ENCODE measurements around the gene MT2A. TPM values are rescaled to one million over a fixed set of nuclear protein-coding genes. Genes with fewer than 3 reads are reported as not detected.
A peak's percentile ranks its signal among the peaks of the same experiment; 100 is the strongest.

Gene MT2A
- total and polyA plus RNA-seq, 2 of the 13 experiments (the other 11 are each of a cell fraction or from before 2014, with no cell fraction given) = 135 to 371 TPM

GRCh38 chr16:56607109-56607618, 1.2 kb upstream of the MT2A start (continued):
- TF ChIP-seq ZNF580 (CRISPR knock-in tag; IDR thresholded peaks at IDR 0.05; ENCODE audit: borderline replicate concordance, low read depth) (peak; percentile 55; the same call in 1 of the 2 replicates), U2AF2 (IDR thresholded peaks at IDR 0.05; ENCODE audit: low read depth, low read length) (no peak), ZBTB39 (CRISPR knock-in tag; IDR thresholded peaks at IDR 0.05) (no peak), TEAD3 (CRISPR knock-in tag; optimal IDR thresholded peaks at IDR 0.05; ENCODE audit: borderline replicate concordance) (peak; percentile 81), ZNF124 (CRISPR knock-in tag; IDR thresholded peaks at IDR 0.05) (peak; percentile 50), MYNN (CRISPR knock-in tag; IDR thresholded peaks at IDR 0.05; ENCODE audit: low read depth) (no peak), ZMYM2 (CRISPR knock-in tag; IDR thresholded peaks at IDR 0.05) (peak; percentile 51; the same call in 1 of the 2 replicates), IRF9 (CRISPR knock-in tag; IDR thresholded peaks at IDR 0.05; ENCODE audit: borderline replicate concordance) (no peak), PHF5A (CRISPR knock-in tag; IDR thresholded peaks at IDR 0.05; ENCODE audit: low read depth, unreplicated experiment) (peak; percentile 7), ZSCAN20 (CRISPR knock-in tag; IDR thresholded peaks at IDR 0.05; ENCODE audit: borderline replicate concordance) (no peak), ZHX2 (IDR thresholded peaks at IDR 0.05; ENCODE audit: low read depth) (peak; percentile 25; the same call in 1 of the 2 replicates), ZHX2 (CRISPR knock-in tag; IDR thresholded peaks at IDR 0.05; ENCODE audit: borderline replicate concordance) (peak; percentile 81; the same call in 1 of the 2 replicates), ZNF543 (CRISPR knock-in tag; IDR thresholded peaks at IDR 0.05) (peak; percentile 48; the same call in 1 of the 2 replicates), ZNF143 (CRISPR knock-in tag; IDR thresholded peaks at IDR 0.05) (0 out of 2 replicates have a peak, but pooled peaks have one; percentile 14)
